GM18951 (cell line): ENCODE results near the gene NPTX1.

ENCODE experiments used
- POLR2A ChIP-seq: IDR thresholded peaks from 4 replicates; pipeline ENCODE4 v1.6.1; 2011; ENCODE audit warnings: mild to moderate bottlenecking; ENCODE audit not compliant: insufficient read length, insufficient read depth; ENCODE audit errors: extremely low read depth
- in situ Hi-C: fragments of 300-500 bp; cut with MboI; formaldehyde crosslinking; loops from one replicate; pipeline ENCODE4 v1.12.0; 2022; ENCODE audit warnings: low sequenced_read_pairs, mixed read lengths, inconsistent platforms; ENCODE audit not compliant: unreplicated experiment

The NPTX1 gene

GRCh38 chr17:80468781-80469493 is 7.5 kb downstream of the NPTX1 start:
- no peak for TF ChIP-seq POLR2A
- in situ Hi-C loops: no loop called here

DNA sequence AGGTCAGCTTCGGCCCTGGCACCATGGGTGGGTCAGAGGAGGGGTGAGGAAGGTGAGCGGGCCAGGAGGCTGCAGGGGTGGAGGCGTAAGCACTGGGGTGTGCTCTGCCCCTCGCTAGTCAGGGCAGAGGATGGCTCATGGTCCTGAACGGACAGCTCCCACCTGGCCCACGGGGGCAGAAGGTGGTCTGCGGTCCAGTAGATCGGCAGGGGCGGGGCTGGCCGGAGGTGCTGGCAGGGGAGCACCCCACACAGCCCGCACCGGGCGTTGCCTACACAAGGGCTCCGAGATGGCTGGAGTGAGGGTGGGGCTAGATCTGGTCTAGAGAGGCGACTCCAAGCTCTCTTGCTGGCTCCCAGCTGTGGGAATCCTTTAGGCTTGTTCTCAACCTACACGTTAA is 8.2 kb downstream of the NPTX1 start:
- in situ Hi-C loops: no loop called here
- TF ChIP-seq POLR2A: no peak

DNA sequence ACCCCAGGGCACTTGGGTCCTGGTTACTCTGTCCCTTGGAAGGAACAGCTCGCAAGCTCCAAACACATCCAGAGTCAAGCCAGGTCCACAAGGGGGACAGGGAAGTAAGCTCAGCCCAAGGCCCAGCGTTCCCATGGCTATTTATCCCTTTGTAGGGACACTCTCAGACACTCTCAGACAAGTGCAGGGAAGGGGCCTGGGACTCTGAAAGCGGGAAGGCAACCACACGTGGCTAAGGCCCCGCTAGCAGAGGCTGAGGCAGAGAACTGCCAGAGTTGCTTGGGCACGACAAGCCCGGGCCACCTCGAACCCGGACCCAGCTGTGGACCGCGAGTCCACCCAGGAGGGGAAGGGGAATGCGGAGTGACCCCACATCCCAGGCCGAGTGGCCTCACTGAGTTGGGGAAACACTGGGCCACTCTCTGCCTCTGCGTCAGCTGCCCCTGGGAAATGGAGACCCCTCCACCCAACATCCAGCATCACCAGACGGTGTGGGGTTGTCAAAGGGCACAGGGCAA is 10.2 kb downstream of the NPTX1 start:
- no peak for TF ChIP-seq POLR2A
- in situ Hi-C loops: no loop called here

GRCh38 chr17:80465327-80465974 is 11.0 kb downstream of the NPTX1 start:
- no peak for TF ChIP-seq POLR2A
- in situ Hi-C loops: no loop called here

- in situ Hi-C loops: no loop called here
- no peak for TF ChIP-seq POLR2A
These were observed 11.9 kb downstream of the NPTX1 start for GRCh38 chr17:80464486-80464885.

DNA sequence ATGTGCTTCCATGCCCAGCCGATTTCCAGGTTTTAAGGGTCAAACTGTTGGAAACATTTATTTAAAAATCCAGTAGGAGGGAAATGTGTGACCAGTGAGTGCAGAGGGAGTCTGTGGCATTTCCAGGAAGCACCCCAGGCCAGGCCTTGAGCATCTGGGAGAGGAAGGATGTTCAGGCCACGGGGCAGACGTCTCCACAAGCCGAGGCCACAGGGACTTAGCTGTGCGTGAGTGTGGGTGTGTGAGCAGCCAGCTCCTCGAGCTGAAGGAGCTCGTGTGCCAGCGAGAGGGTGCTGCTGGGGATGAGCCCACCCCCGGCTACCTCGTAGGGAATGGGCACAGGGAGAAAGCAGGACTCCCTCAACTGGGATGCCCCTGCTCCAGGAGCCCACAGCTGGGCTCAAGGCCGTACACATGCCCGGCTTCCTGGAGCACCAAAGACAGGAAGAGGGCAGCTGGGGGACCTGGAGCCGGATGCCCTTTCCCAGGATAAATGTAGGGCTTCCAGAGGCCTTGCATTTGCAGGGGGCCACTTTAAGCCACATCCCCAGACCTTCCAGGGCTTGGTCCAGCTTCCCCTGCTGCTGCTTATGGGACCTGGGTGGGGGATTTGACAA is 12.5 kb downstream of the NPTX1 start:
- in situ Hi-C loops: no loop called here
- no peak for TF ChIP-seq POLR2A

DNA sequence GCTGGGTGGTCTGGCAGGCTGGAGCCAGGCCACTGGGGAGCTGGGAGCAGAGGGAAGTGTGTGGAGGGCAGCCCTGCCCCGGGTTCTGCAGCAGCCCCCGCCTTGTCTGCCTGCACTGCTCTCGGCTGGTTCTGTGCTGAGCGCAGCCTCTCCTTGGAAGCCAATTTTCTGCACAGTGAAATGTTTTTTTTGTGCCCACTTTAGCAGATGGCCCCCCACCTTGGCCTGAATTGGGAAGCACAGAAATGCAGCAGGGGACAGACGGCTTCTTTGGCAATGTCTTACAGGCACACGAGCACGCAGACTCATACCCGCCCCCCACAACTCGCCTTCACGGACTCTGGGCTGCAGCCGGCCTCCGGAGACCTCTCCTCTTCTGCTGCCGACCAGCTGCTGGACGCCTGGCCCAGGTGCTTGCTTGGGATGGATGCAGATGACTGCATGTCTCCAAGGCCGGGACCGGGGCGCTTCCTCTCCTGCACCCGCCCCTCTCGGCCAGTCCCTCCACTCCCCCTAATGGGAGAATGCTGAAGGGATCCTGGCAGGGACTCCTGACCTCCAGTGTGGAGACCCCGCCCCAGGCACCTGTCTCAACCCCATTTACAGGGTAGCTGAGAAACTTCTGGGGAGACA is 14.8 kb downstream of the NPTX1 start:
- TF ChIP-seq POLR2A: no peak
- in situ Hi-C loops: no loop called here

- in situ Hi-C loops: no loop called here
These were observed 16.0 kb downstream of the NPTX1 start for GRCh38 chr17:80460429-80460834.

GRCh38 chr17:80459234-80459633 is 17.2 kb downstream of the NPTX1 start:
- in situ Hi-C loops: no loop called here
- no peak for TF ChIP-seq POLR2A

More at GRCh38 chr17:80460429-80460834, 16.0 kb downstream of the NPTX1 start:
- TF ChIP-seq POLR2A: no peak

- TF ChIP-seq POLR2A: no peak
- in situ Hi-C loops: no loop called here
These were observed 18.4 kb downstream of the NPTX1 start for GRCh38 chr17:80458016-80458415.

DNA sequence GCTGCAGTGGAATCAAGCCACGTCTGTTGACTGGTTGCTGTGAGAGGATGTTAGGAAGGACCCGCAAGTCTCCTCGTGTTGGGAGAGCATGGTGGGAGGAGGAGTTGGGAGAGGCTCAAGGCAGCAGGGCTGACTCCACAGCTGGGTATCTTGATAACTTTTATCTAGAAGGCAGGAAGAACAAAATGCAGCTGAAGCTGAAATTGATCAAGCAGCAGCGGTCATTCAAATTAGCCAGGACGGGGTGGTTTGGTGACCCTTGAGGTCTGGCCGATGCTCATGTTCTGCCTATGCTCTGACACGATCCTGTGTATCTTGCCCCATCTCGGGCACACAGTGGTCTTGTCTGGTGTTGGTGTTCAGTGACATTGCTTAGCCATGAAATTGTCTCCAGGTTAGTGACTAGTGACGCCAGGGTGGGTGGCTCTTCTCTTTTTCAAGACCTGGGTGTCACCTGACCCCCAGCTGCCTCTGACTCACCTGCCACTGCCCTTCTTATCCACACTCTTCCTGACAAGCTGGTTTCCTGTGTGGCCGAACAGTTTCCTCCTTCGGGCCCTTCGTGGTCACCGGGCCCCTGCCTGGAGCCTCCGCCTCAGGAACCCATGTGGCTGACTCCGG is 19.1 kb downstream of the NPTX1 start:
- no peak for TF ChIP-seq POLR2A
- in situ Hi-C loops: no loop called here

- no peak for TF ChIP-seq POLR2A
- in situ Hi-C loops: no loop called here
These were observed 19.8 kb downstream of the NPTX1 start for GRCh38 chr17:80456465-80457235.
